Parathyroid adenoma (tissue), 2 donors: ENCODE data around the gene TBXAS1.

Experiments used
- H2AFZ ChIP-seq: fragments of 300-600 bp; sonication (generic); one replicate; pipeline ENCODE4 v1.7.0; 2017; ENCODE audit warnings: antibody characterized with exemption, mild to moderate bottlenecking
- H3K27ac ChIP-seq: fragments of 300-600 bp; sonication (generic); one replicate; pipeline ENCODE4 v1.7.0; 2017
- H3K27me3 ChIP-seq: fragments of 300-600 bp; sonication (generic); one replicate; pipeline ENCODE4 v1.7.0; 2017; ENCODE audit warnings: low read length; ENCODE audit not compliant: control insufficient read depth, insufficient read depth
- H3K36me3 ChIP-seq: fragments of 300-600 bp; sonication (generic); one replicate; pipeline ENCODE4 v1.7.0; 2017; ENCODE audit warnings: low read length; ENCODE audit not compliant: control insufficient read depth, insufficient read depth
- H3K4me1 ChIP-seq: fragments of 300-600 bp; sonication (generic); one replicate; pipeline ENCODE4 v1.7.0; 2017; ENCODE audit warnings: control low read depth
- H3K4me2 ChIP-seq: fragments of 300-600 bp; sonication (generic); one replicate; pipeline ENCODE4 v1.7.0; 2017; ENCODE audit warnings: low read length
- H3K4me3 ChIP-seq: fragments of 300-600 bp; sonication (generic); one replicate; pipeline ENCODE4 v1.7.0; 2017; ENCODE audit warnings: low read depth, low read length
- H3K79me2 ChIP-seq: fragments of 300-600 bp; sonication (generic); one replicate; pipeline ENCODE4 v1.7.0; 2017; ENCODE audit warnings: control low read depth
- H3K9ac ChIP-seq: fragments of 300-600 bp; sonication (generic); one replicate; pipeline ENCODE4 v1.7.0; 2017; ENCODE audit warnings: mild to moderate bottlenecking
- H3K9me3 ChIP-seq: fragments of 300-600 bp; sonication (generic); one replicate; pipeline ENCODE4 v1.7.0; 2017; ENCODE audit warnings: low read length; ENCODE audit not compliant: control insufficient read depth
- TF ChIP-seq, protein P1 (sequence below): fragments of 300-600 bp; sonication (generic); IDR thresholded peaks from one replicate; pipeline ENCODE4 v1.7.0; 2017; ENCODE audit warnings: antibody characterized with exemption, mild to moderate bottlenecking
- donor health status: primary hyperparathyroidism.

Gene TBXAS1

DNA sequence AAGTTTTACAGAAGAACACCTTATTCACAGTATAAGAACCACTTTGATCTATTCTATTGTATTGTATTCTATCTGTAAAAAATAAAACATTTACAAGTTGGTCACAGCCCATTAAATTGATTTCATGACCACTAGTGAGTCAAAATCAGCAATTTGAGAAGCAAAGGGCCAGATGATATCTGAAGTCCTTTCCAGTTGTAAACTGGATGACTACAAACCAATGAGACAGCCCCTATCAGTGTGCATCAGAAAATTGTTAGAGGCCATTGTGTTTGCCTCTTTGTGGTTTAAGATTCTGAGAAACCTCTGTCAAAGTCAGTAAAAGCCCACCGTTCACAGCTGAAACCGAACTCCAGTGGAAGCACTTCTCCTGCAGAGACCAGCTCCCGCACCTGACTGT, 54.8 kb downstream of the TBXAS1 start:
- Histone ChIP-seq H3K9me3 (no peaks in the 10 kb centered on the region), H3K4me2 (no peak overlapping the region), H3K27me3 (no peaks in the 10 kb centered on the region), H3K79me2 (no peaks in the 10 kb centered on the region), H3K9ac (no peak overlapping the region), H3K27ac (no peak overlapping the region), H3K4me1 (no peaks in the 10 kb centered on the region), H3K36me3 (no peaks in the 10 kb centered on the region), H3K4me3 (no peak overlapping the region), H2AFZ (no peak overlapping the region)
- TF ChIP-seq, protein P1, sequence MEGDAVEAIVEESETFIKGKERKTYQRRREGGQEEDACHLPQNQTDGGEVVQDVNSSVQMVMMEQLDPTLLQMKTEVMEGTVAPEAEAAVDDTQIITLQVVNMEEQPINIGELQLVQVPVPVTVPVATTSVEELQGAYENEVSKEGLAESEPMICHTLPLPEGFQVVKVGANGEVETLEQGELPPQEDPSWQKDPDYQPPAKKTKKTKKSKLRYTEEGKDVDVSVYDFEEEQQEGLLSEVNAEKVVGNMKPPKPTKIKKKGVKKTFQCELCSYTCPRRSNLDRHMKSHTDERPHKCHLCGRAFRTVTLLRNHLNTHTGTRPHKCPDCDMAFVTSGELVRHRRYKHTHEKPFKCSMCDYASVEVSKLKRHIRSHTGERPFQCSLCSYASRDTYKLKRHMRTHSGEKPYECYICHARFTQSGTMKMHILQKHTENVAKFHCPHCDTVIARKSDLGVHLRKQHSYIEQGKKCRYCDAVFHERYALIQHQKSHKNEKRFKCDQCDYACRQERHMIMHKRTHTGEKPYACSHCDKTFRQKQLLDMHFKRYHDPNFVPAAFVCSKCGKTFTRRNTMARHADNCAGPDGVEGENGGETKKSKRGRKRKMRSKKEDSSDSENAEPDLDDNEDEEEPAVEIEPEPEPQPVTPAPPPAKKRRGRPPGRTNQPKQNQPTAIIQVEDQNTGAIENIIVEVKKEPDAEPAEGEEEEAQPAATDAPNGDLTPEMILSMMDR = no peak

DNA sequence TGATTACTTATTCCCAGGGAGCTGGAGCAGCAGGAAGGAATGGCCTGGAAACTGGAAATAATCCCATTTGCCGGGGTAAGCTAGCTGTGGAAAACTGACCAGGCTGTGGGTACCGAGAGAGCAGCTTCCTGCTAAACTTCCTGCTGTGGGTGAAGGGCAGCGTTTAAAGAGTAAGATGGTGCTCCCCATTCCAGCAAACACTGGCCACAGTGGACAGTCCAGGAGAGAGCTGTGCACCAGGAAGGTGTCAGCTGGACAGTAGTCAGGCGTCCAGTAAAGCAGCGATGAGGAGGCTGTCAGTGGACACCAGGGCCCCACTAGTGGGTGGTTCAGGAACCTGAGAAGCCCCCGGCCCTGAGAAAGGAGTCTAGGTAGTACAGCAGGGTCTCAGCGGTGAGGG, 55.4 kb downstream of the TBXAS1 start:
- H3K36me3 ChIP-seq = no peaks in the 10 kb centered on the region
- H3K4me3 ChIP-seq = no peak overlapping the region
- H3K9me3 ChIP-seq = no peaks in the 10 kb centered on the region
- TF ChIP-seq, protein P1 = no peak
- H3K9ac ChIP-seq = no peak overlapping the region
- no peak overlapping the region for H3K27ac ChIP-seq
- H2AFZ ChIP-seq = no peak overlapping the region
- H3K4me2 ChIP-seq = no peak overlapping the region
- H3K4me1 ChIP-seq = no peaks in the 10 kb centered on the region
- H3K27me3 ChIP-seq = no peaks in the 10 kb centered on the region
- no peaks in the 10 kb centered on the region for H3K79me2 ChIP-seq

DNA sequence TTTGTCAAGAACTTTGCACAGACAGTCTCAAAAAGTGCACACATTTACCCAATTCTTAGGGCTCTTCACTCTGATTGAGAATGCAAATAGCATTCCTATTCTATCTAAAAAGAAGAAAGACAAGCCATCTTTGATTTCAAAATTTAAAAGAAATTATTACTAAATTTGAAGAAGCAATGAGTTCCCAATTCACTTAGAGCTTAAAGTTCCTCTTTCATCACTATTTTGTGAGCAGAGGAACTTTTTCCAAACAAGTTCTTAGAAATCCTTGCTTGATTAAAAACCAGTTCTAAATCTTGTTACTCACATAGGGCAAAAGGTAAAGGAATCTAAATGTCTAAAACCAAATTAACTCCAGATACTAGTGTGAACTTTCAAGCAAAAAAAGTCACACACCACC, 56.4 kb downstream of the TBXAS1 start:
- TF ChIP-seq, protein P1 = no peak
- H3K36me3 ChIP-seq = no peaks in the 10 kb centered on the region
- H3K9ac ChIP-seq = no peak overlapping the region
- H3K79me2 ChIP-seq = no peaks in the 10 kb centered on the region
- no peak overlapping the region for H3K4me2 ChIP-seq
- no peak overlapping the region for H3K27ac ChIP-seq
- H3K9me3 ChIP-seq = no peaks in the 10 kb centered on the region
- no peak overlapping the region for H3K4me3 ChIP-seq
- no peaks in the 10 kb centered on the region for H3K4me1 ChIP-seq
- H3K27me3 ChIP-seq = no peaks in the 10 kb centered on the region
- no peak overlapping the region for H2AFZ ChIP-seq

DNA sequence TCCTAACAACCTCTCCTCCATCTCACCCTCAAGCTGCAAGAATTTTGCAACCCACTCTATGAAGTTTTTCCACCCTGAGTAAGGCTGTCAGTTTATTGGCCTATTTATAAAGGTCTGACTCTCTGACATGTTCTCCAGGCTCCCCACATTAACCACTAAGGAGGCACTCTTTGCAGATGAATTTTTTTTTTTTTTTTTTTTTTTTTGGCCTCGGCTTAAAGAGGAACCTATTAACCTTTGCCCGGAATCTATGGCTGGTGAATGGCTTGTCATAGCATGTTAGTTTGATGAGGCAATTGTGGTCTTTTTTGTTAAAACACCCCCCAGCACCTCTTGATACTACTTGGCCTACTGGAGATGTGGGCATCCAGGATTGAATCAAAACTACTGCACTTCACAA, 57.1 kb downstream of the TBXAS1 start:
- Histone ChIP-seq H3K9ac (no peak overlapping the region), H3K36me3 (no peaks in the 10 kb centered on the region), H3K27me3 (no peaks in the 10 kb centered on the region), H3K9me3 (no peaks in the 10 kb centered on the region), H3K4me3 (no peak overlapping the region), H3K27ac (no peak overlapping the region), H3K79me2 (no peaks in the 10 kb centered on the region), H2AFZ (no peak overlapping the region), H3K4me1 (no peaks in the 10 kb centered on the region), H3K4me2 (no peak overlapping the region)
- TF ChIP-seq, protein P1 = no peak

DNA sequence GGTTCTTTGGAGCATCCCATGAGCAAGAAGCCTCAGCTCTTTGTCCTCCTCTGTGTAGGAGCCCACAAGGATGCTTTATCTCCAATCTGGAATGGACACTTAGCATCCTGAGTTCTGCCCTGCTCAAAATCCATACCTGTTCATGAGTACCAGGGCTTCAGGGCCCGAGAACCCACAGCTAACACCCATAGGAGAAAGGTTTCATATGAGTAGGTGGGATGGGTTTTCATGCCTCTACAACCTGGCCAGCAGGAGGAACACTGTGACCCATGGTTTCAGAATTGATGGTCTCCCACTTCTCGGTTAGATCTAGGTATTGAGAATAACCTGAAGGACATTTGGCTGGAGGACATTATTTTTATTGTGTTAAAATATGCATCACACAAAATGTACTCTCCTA, 57.8 kb downstream of the TBXAS1 start:
- Histone ChIP-seq H3K79me2 (no peaks in the 10 kb centered on the region), H3K27me3 (no peaks in the 10 kb centered on the region), H3K4me1 (no peaks in the 10 kb centered on the region), H3K36me3 (no peaks in the 10 kb centered on the region), H2AFZ (no peak overlapping the region), H3K9ac (no peak overlapping the region), H3K27ac (no peak overlapping the region), H3K4me3 (no peak overlapping the region), H3K4me2 (no peak overlapping the region), H3K9me3 (no peaks in the 10 kb centered on the region)
- TF ChIP-seq, protein P1 = no peak
